ENCODE data around the gene SYNDIG1.

DNA sequence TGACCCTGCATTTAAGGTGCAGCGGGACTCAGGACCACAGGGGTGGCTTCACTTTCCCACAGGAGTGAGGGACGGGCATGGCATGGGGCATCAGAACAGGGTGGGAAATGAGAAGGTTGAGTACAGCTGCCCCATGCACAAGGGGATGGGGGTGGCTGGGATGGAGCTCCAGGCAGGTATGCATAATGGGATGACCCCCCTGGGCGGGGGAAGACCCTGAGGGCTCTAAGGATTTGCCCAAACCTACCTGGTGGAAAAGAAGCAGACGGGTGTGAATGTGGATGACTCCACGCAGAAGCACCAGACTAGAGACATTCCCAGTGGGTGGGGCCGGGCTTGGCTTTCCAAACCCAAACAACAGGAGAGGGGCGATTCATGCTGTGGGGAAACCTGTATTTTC lies 200.3 kb downstream of the SYNDIG1 start:
- TF ChIP-seq, protein P1, sequence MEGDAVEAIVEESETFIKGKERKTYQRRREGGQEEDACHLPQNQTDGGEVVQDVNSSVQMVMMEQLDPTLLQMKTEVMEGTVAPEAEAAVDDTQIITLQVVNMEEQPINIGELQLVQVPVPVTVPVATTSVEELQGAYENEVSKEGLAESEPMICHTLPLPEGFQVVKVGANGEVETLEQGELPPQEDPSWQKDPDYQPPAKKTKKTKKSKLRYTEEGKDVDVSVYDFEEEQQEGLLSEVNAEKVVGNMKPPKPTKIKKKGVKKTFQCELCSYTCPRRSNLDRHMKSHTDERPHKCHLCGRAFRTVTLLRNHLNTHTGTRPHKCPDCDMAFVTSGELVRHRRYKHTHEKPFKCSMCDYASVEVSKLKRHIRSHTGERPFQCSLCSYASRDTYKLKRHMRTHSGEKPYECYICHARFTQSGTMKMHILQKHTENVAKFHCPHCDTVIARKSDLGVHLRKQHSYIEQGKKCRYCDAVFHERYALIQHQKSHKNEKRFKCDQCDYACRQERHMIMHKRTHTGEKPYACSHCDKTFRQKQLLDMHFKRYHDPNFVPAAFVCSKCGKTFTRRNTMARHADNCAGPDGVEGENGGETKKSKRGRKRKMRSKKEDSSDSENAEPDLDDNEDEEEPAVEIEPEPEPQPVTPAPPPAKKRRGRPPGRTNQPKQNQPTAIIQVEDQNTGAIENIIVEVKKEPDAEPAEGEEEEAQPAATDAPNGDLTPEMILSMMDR (IDR thresholded peaks at IDR 0.05; ENCODE audit: insufficient read depth, low read length): no peak
- TF ChIP-seq GABPA (IDR thresholded peaks at IDR 0.05; ENCODE audit: low read depth): no peak
- no peak for TF ChIP-seq POLR2AphosphoS5 (IDR thresholded peaks at IDR 0.05; ENCODE audit: low read depth)
- TF ChIP-seq, protein P2, sequence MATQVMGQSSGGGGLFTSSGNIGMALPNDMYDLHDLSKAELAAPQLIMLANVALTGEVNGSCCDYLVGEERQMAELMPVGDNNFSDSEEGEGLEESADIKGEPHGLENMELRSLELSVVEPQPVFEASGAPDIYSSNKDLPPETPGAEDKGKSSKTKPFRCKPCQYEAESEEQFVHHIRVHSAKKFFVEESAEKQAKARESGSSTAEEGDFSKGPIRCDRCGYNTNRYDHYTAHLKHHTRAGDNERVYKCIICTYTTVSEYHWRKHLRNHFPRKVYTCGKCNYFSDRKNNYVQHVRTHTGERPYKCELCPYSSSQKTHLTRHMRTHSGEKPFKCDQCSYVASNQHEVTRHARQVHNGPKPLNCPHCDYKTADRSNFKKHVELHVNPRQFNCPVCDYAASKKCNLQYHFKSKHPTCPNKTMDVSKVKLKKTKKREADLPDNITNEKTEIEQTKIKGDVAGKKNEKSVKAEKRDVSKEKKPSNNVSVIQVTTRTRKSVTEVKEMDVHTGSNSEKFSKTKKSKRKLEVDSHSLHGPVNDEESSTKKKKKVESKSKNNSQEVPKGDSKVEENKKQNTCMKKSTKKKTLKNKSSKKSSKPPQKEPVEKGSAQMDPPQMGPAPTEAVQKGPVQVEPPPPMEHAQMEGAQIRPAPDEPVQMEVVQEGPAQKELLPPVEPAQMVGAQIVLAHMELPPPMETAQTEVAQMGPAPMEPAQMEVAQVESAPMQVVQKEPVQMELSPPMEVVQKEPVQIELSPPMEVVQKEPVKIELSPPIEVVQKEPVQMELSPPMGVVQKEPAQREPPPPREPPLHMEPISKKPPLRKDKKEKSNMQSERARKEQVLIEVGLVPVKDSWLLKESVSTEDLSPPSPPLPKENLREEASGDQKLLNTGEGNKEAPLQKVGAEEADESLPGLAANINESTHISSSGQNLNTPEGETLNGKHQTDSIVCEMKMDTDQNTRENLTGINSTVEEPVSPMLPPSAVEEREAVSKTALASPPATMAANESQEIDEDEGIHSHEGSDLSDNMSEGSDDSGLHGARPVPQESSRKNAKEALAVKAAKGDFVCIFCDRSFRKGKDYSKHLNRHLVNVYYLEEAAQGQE (IDR thresholded peaks at IDR 0.05; ENCODE audit: insufficient replicate concordance, low read depth): no peak
- no peak for TF ChIP-seq SPI1 (IDR thresholded peaks at IDR 0.05; ENCODE audit: borderline replicate concordance, low read depth)
